ENCODE results near the gene LRRC27.

The LRRC27 gene

GRCh38 chr10:132407243-132407746 is 75.3 kb downstream of the LRRC27 start:
- DNase-seq (ENCODE audit: insufficient read length, low spot score): no peak
- FAIRE-seq: no peak
- TF ChIP-seq POLR2A (IDR thresholded peaks at IDR 0.05; ENCODE audit: low read depth, low read length): no peak

DNA sequence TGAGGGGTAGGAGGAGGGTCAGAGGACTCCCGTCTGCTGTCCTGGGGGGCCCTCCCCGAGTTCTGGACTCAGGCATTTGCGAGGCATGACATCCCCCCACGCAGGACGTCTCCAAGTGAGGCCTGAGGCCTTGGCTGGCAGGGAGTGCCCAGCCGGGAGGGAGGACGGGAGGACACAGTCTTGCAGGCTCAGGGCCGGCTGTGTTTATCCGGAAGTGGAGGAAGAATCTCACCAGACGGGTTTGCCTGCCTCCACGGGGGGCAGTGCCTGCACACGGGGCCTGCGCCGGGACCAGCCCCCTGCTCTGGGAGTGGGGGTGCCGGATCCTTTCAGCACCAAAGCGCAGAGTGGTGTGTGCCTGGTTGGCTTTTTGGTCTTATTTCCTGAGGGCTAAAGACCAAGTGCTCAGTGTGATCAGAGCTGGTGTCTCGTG is 75.9 kb downstream of the LRRC27 start:
- FAIRE-seq (no peak), DNase-seq (ENCODE audit: insufficient read length, low spot score) (no peak)
- TF ChIP-seq POLR2A (IDR thresholded peaks at IDR 0.05; ENCODE audit: low read depth, low read length): no peak

GRCh38 chr10:132408367-132408781 is 76.4 kb downstream of the LRRC27 start:
- TF ChIP-seq POLR2A (IDR thresholded peaks at IDR 0.05; ENCODE audit: low read depth, low read length): no peak
- DNase-seq (ENCODE audit: insufficient read length, low spot score) (no peak), FAIRE-seq (no peak)

DNA sequence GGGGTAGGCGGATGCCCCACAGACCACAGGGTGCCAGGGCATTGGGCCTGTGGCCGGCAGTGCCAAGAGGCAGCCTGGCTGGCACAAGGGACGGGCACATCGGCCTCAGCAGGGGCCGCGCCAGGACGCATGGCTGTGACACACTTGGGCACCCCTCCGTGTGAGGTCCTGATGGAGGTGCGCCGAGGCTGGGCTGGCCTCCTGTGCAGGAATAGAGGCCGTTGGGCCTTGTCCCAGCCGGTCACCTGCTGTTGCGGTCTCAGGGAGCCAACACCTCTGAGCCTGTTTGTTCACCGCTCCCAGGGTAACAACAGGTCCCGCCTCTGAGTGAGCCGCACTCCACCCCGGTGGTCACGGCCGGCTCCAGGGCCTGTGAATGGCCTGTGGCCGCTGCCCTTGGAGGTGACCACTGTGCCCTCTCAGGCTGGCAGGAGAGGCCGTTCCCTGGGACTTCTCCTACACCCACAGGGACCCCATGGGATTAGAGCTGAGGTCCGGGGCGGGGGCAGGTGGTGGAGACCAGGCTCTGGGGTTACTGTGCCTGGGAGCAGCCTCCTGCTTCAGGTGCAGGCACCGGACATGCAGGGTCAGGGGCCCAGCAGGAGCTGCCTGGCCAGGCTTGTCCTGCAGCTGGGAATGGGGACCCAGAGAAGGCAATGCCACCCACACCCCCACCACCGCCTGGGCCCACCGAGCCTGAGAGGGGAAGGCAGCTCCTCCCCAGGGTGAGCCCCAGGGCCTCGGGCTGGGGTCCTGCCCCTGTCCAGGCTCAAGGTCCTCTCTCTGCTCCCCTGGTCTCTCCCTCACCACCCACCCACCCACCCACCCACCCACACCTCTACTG is 77.1 kb downstream of the LRRC27 start:
- TF ChIP-seq POLR2A (IDR thresholded peaks at IDR 0.05; ENCODE audit: low read depth, low read length): no peak
- DNase-seq (ENCODE audit: insufficient read length, low spot score) (no peak), FAIRE-seq (no peak)

DNA sequence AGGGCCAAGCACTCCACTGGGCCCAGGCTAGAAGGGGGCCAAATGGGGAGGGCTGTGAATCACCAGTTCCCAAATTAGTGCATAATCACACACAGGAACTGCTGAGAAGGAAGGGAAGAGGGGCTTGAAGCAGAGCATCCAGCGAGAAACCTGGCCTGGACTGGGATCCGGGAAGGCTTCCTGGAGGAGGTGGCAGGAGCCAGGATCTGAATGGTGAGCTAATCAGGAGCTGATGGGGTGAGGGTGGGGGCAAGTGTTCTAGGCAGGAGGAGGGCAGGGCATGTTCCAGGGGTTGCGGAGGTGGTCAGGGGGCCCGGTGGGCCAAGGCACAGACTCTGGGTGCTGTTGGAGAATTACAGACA is 77.7 kb downstream of the LRRC27 start:
- no peak for FAIRE-seq
- TF ChIP-seq POLR2A (IDR thresholded peaks at IDR 0.05; ENCODE audit: low read depth, low read length): no peak
- no peak for DNase-seq (ENCODE audit: insufficient read length, low spot score)

DNA sequence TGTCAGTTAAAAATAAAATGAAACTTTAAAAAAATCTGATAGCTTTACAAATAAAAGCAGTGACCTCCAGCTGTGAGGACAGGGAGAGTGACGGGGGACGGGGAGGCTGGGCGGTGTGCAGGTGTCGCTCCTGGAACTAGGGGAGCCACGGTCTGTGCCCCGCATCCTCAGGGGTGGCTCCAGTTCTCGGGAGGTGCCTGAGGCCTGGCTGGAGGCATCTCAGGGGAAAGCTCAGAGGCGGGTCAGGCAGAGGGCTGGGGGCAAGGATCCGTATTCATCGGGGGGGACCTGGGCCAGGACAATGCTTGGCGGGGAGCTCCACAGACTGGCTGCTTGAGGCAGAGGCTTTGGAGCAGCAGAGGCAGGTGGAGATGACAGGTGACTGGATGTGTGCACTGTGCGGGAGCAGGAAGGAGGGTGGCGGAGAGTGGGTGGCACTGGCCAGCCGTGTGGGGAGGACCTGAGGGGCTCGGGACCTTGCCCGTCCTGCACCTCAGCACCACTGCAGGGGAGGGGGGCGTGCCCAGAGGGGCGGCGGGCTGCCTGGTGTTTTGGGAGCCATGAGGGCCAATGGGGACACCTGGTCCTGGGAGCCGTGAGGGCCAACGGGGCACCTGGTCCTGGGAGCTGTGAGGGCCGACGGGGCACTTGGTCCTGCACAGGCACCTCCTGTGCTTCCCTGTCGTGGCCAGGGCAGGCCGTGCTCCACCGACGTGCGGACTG is 78.2 kb downstream of the LRRC27 start:
- TF ChIP-seq POLR2A (IDR thresholded peaks at IDR 0.05; ENCODE audit: low read depth, low read length): no peak
- FAIRE-seq: no peak
- DNase-seq (ENCODE audit: insufficient read length, low spot score): no peak

- FAIRE-seq (no peak), DNase-seq (ENCODE audit: insufficient read length, low spot score) (no peak)
- no peak for TF ChIP-seq POLR2A (IDR thresholded peaks at IDR 0.05; ENCODE audit: low read depth, low read length)
Observed at GRCh38 chr10:132410779-132411532, 79.0 kb downstream of the LRRC27 start.

DNA sequence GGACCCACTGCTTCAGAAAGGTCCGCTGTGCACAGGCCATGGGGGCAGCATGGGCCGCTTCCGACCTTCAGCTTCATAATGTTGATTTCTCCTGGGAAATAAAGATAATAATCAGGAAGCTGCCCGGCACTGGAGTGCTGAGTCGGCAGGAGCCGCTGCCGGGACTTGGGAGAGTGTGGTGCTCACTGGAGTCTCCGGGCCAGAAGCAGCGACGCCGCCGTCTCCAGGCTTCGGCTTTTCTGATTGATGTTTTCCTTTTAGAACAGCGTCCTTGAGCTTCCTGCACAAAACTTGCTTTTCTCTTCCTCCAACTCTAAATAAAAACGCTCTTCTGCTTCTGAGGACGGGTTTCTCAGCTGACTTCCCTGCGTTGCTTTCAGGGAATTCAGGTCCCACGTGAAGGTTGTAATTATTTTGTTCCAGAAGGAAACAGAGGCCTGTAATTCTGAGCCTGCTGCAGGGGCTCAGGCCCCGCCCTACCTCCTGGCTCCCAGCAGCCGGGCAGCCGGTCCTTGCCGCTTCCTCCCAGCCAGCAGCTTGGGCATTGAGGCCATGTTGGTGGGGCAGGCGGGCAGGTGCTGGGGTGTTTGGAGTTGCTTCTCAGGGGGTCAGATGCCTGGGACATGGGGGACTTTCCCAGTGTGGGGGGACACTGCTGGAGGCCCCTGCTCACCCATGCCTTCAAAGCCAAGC is 79.7 kb downstream of the LRRC27 start:
- DNase-seq (ENCODE audit: insufficient read length, low spot score) (no peak), FAIRE-seq (no peak)
- no peak for TF ChIP-seq POLR2A (IDR thresholded peaks at IDR 0.05; ENCODE audit: low read depth, low read length)

DNA sequence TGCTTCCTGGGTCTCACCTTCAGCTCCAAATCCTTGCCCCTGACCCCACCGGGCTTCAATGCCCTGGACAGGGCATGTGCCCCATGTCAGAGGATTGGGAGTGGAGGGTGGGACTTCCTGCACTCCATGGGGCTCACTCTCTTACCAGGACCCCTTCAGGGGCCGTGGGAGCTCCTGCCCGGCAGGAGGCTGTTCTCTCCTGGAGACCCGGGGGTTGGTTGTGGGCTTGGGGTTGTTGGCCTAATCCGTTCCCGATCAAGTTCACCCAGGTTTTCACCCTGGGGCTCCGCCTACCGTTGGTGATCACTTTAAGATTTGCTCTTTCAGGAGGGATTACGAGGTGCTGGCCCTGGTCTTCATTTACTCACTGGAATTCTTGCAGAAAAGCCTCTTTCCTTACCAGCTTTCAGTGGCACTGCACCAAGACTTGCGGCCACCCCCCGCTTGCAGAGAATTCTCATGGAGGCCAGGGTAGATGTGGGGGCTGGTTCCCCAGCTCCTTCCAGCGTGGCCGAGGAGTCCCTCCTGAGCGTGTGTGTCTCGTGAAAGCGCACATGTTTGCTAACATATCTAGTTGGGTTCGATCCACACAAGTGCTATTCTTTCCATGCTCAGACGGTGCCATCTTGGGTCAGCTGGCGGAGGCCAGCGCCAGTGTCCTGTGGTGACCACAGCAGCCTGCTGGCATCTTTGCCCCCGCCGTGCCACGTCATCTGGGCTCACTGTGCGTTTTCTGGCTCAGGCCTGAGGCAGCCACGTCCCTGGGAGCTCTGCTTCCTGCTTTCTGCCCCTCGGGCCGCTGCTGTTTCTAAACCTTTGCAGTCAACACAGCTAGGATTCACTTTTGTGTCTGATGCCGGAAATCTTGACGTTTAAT is 80.6 kb downstream of the LRRC27 start:
- DNase-seq (ENCODE audit: insufficient read length, low spot score) (no peak), FAIRE-seq (no peak)
- no peak for TF ChIP-seq POLR2A (IDR thresholded peaks at IDR 0.05; ENCODE audit: low read depth, low read length)

DNA sequence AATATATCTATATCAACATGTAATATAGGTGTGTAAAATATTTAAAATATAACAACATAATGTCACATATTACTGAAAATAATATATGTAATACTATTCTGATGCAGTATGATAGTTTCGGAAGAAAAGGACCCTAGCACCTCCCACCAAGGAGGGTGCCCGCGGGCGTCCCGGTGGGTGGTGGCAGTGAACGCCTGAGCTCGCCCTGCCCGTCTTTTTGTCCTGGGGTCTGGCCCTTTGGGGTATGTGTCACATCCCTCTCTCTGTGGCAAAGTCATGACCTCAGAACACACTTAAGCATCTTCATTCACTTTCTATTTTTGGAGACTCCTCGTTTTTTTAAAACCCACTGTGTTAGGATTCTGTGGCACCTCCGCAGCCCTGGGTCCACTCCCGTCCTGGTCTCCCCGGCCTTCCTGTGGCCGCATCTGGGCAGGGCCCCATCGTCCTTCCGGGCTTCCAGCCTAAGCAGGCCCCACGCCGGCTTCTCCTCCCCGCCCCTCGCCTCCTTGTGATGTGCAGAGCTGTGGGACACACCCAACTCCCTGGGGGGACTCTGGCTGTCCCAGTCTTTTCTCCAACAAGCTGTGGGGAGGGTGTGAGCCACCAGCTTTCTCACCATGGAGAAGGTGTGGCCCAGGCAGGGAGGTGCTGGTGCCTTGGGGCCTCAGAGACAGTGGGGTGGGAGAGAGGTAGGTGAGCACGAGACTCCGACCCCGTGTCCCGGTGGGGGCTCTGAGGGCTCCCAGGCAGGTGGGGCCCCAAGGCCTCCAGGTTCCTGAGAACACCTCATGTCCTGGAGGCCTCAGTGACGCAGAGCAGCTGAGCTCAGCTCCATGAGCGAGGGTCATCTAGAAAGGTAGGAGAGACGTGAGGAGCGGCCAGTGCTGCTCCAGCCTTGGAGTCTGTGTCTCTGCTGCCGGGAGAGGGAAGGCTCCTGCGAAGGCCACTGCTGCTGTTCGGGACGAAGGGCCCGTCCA is 81.5 kb downstream of the LRRC27 start:
- DNase-seq (ENCODE audit: insufficient read length, low spot score) (no peak), FAIRE-seq (no peak)

GRCh38 chr10:132414402-132415016 is 82.5 kb downstream of the LRRC27 start:
- no peak for TF ChIP-seq POLR2A (IDR thresholded peaks at IDR 0.05; ENCODE audit: low read depth, low read length)
- FAIRE-seq (no peak), DNase-seq (ENCODE audit: insufficient read length, low spot score) (no peak)

More for the DNA sequence above, 81.5 kb downstream of the LRRC27 start:
- no peak for TF ChIP-seq POLR2A (IDR thresholded peaks at IDR 0.05; ENCODE audit: low read depth, low read length)
